Measurements from ENCODE around the gene EARS2.
A peak's percentile ranks its signal among the peaks of the same experiment; 100 is the strongest.

DNA sequence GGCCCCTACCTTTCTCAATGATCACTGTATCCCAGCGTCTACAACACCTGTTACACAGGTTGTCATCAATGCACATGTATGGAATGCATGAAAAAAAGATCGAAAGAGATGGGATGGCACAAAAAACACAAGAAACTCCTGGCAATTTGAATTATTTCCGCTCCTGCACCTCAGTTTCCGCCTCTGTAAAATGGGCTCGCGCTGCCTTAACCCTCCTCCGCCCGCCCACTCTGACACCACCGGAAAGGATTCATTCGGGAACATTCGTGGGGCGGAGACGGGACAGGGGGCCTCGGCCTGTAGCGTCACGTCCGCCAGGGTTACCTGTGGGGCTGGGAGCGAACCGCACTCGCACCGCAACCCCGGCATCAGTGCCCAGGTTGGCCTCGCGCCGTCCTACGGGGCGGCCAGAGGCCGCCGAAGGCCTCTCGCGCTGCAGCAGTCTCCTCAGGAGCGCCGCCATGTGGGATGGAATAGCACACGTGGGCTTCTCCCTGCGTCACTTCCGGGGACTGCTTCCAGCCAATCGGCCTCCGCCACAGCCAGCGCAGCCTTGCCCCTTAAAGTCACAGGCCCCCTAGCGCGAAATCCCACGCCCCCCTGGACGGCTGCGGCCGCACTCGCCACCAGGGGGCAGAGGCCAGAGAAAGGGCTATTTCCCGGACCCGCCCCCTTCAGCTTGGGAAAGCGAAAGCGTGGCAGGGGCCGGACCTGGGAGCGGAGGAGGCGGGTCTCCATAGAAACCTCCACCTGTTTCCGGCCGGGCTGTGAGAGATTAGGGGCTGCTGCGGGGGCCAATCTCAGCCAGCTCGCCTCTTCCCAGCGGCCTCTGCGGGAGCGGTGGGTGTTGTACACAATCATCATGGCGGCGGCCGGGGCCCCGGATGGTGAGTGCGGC, at the start of gene EARS2, which contains the start of gene UBFD1:
- TF ChIP-seq NFE2L2 (IDR thresholded peaks at IDR 0.05; ENCODE audit: low read depth, low read length) (no peak), POLR2A (IDR thresholded peaks at IDR 0.05; ENCODE audit: low read depth, low read length) (peak; percentile 94), MAFK (IDR thresholded peaks at IDR 0.05; ENCODE audit: low read depth, low read length) (no peak), BHLHE40 (IDR thresholded peaks at IDR 0.05; ENCODE audit: low read depth, low read length) (no peak), SMC3 (IDR thresholded peaks at IDR 0.05; ENCODE audit: low read depth, low read length) (peak; percentile 51), MAZ (IDR thresholded peaks at IDR 0.05; ENCODE audit: borderline replicate concordance, low read depth, low read length) (peak; percentile 97), FOS (IDR thresholded peaks at IDR 0.05; ENCODE audit: low read depth, low read length) (no peak), CEBPB (IDR thresholded peaks at IDR 0.05; ENCODE audit: low read depth, low read length) (0 out of 2 replicates have a peak, but pooled peaks have one; percentile 40)
- TF ChIP-seq, protein P1, sequence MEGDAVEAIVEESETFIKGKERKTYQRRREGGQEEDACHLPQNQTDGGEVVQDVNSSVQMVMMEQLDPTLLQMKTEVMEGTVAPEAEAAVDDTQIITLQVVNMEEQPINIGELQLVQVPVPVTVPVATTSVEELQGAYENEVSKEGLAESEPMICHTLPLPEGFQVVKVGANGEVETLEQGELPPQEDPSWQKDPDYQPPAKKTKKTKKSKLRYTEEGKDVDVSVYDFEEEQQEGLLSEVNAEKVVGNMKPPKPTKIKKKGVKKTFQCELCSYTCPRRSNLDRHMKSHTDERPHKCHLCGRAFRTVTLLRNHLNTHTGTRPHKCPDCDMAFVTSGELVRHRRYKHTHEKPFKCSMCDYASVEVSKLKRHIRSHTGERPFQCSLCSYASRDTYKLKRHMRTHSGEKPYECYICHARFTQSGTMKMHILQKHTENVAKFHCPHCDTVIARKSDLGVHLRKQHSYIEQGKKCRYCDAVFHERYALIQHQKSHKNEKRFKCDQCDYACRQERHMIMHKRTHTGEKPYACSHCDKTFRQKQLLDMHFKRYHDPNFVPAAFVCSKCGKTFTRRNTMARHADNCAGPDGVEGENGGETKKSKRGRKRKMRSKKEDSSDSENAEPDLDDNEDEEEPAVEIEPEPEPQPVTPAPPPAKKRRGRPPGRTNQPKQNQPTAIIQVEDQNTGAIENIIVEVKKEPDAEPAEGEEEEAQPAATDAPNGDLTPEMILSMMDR (conservative IDR thresholded peaks at IDR 0.05; ENCODE audit: low read depth, low read length), result peak; percentile 98
- TF ChIP-seq, protein P2, sequence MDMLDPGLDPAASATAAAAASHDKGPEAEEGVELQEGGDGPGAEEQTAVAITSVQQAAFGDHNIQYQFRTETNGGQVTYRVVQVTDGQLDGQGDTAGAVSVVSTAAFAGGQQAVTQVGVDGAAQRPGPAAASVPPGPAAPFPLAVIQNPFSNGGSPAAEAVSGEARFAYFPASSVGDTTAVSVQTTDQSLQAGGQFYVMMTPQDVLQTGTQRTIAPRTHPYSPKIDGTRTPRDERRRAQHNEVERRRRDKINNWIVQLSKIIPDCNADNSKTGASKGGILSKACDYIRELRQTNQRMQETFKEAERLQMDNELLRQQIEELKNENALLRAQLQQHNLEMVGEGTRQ (IDR thresholded peaks at IDR 0.05; ENCODE audit: low read depth, low read length), result peak; percentile 96
